GM23248 (cell line): ENCODE measurements around the gene CGREF1. TPM values are rescaled to one million over a fixed set of nuclear protein-coding genes. Genes with fewer than 3 reads are reported as not detected.

Experiments used
- DNase-seq: peaks from one replicate; pipeline ENCODE4 v3.0.0-alpha.2; 2015
- H2AFZ ChIP-seq: fragments of 200-600 bp; sonication (generic); 2 replicates; pipeline ENCODE4 v1.6.1; 2016; ENCODE audit warnings: antibody characterized with exemption
- H3F3A ChIP-seq: fragments of 200-600 bp; sonication (generic); 2 replicates; pipeline ENCODE4 v1.6.1; 2016; ENCODE audit warnings: mild to moderate bottlenecking, antibody characterized with exemption, mixed run types; ENCODE audit not compliant: insufficient read depth
- H3K27ac ChIP-seq: fragments of 200-600 bp; sonication (generic); 2 replicates; pipeline ENCODE4 v1.5.1; 2016; ENCODE audit warnings: mild to moderate bottlenecking
- H3K27me3 ChIP-seq: fragments of 200-600 bp; sonication (generic); replicated peaks from 2 replicates; pipeline ENCODE4 v1.6.1; 2016; ENCODE audit warnings: mild to moderate bottlenecking; ENCODE audit not compliant: insufficient read depth
- H3K36me3 ChIP-seq: fragments of 200-600 bp; sonication (generic); 2 replicates; pipeline ENCODE4 v1.6.1; 2016; ENCODE audit warnings: low read depth, mild to moderate bottlenecking
- H3K4me1 ChIP-seq: fragments of 200-600 bp; sonication (generic); 2 replicates; pipeline ENCODE4 v1.6.1; 2016; ENCODE audit warnings: mild to moderate bottlenecking; ENCODE audit not compliant: insufficient read depth
- H3K4me2 ChIP-seq: fragments of 200-600 bp; sonication (generic); one replicate; pipeline ENCODE4 v1.6.1; 2016; ENCODE audit warnings: mild to moderate bottlenecking; ENCODE audit not compliant: unreplicated experiment
- H3K4me3 ChIP-seq: fragments of 200-600 bp; sonication (generic); 2 replicates; pipeline ENCODE4 v1.5.1; 2016; ENCODE audit warnings: mild to moderate bottlenecking
- H3K79me2 ChIP-seq: fragments of 200-600 bp; sonication (generic); 2 replicates; pipeline ENCODE4 v1.6.1; 2016; ENCODE audit warnings: mild to moderate bottlenecking; ENCODE audit not compliant: insufficient read depth
- H3K9ac ChIP-seq: fragments of 200-600 bp; sonication (generic); 2 replicates; pipeline ENCODE4 v1.6.1; 2016; ENCODE audit warnings: mild to moderate bottlenecking
- H3K9me2 ChIP-seq: fragments of 200-600 bp; sonication (generic); 2 replicates; pipeline ENCODE4 v1.6.1; 2016; ENCODE audit warnings: mixed run types, mild to moderate bottlenecking, moderate library complexity; ENCODE audit not compliant: insufficient read depth
- H3K9me3 ChIP-seq: fragments of 200-600 bp; sonication (generic); one replicate; pipeline ENCODE4 v1.6.1; 2017; ENCODE audit warnings: low read depth
- H4K20me1 ChIP-seq: fragments of 200-600 bp; sonication (generic); 2 replicates; pipeline ENCODE4 v1.6.0; 2016; ENCODE audit not compliant: insufficient read depth
- EZH2 ChIP-seq: fragments of 200-600 bp; sonication (generic); IDR thresholded peaks from 2 replicates; pipeline ENCODE4 v1.6.1; 2018; ENCODE audit warnings: antibody characterized with exemption, mild to moderate bottlenecking; ENCODE audit not compliant: insufficient read depth, poor library complexity, severe bottlenecking
- EZH2phosphoT487 ChIP-seq: fragments of 200-600 bp; sonication (generic); IDR thresholded peaks from 2 replicates; pipeline ENCODE4 v1.6.1; 2018; ENCODE audit warnings: antibody characterized with exemption, moderate library complexity, mild to moderate bottlenecking, low read depth; ENCODE audit not compliant: insufficient read depth
- WGBS, 2 experiments: methylation state at CpG; one replicate each; pipeline ENCODE4 v1.1.6; 2015 to 2017; ENCODE audit warnings: low lambda C conversion rate in 2 of 2, low coverage in 1 of 2; ENCODE audit errors: missing lambda C conversion rate in 2 of 2; 5-methylcytosine and 5-hydroxymethylcytosine counted together
- in situ Hi-C: fragments of 300-500 bp; cut with MboI; formaldehyde crosslinking; loops from 2 replicates; pipeline ENCODE4 v1.15.0; 2020
- polyA plus RNA-seq: library from polyadenylated mRNA; unstranded; fragments of >200 nt; fragmentation: Nextera tagmentation; extraction: Ambion mirVana; gene quantifications from 2 replicates; pipeline ENCODE4 v1.2.1, GENCODE V29; 2016
- total RNA-seq: library from RNA; depleted of rRNA; stranded (reverse); fragments of >200 nt; shearing (Covaris generic); gene quantifications from 2 replicates; pipeline ENCODE4 v1.2.3, GENCODE V29; 2014

Gene CGREF1
- total and polyA plus RNA-seq, 2 experiments from 2014 or later, result 17.2 to 19.2 TPM

DNA sequence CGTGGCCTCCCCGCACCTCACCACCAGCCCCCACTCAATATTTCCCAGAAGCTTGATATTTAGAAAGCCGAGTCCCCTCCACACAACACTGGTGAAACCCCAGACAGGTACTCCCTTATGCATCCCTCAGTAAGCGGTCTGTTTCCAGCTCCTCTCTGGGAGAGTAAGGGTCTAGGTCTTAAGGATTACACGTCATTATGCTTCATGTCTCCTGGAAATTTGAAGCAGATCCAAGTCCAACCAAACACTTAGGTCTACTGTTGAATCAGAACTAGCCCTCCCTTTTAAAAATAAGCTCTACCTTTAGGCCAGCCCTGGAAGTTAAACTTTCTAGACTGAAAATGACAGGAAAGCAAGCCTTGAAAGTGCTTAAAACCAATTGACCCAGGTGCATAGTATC lies 46.0 kb downstream of the CGREF1 start:
- no peak overlapping the region for H3K4me3 ChIP-seq
- H3F3A ChIP-seq, result peaks cover 5% of the 10 kb centered on the region; the same call in 1 of the 2 replicates
- H3K4me2 ChIP-seq, result no peak overlapping the region
- DNase-seq, result no peak
- peaks cover 35% of the 10 kb centered on the region for H3K79me2 ChIP-seq
- H3K4me1 ChIP-seq, result peaks cover 21% of the 10 kb centered on the region
- H3K9me2 ChIP-seq, result no peaks in the 10 kb centered on the region
- TF ChIP-seq EZH2phosphoT487 (no peak), EZH2 (no peak)
- no peaks in the 10 kb centered on the region for H4K20me1 ChIP-seq
- no peak overlapping the region for H3K9ac ChIP-seq
- H3K9me3 ChIP-seq, result no peaks in the 10 kb centered on the region
- in situ Hi-C loops, result no loop called here
- 98 to 99% methylated on average over 5 of the region's 5 CpGs for WGBS, 2 experiments
- H3K27me3 ChIP-seq, result no peaks in the 10 kb centered on the region
- H2AFZ ChIP-seq, result no peak overlapping the region
- H3K36me3 ChIP-seq, result peaks cover 13% of the 10 kb centered on the region
- no peak overlapping the region for H3K27ac ChIP-seq

- no peaks in the 10 kb centered on the region for H4K20me1 ChIP-seq
- peaks cover 42% of the 10 kb centered on the region for H3K79me2 ChIP-seq
- no peaks in the 10 kb centered on the region for H3K9me2 ChIP-seq
- peaks cover 21% of the 10 kb centered on the region for H3K4me1 ChIP-seq
- H2AFZ ChIP-seq, result peak overlapping the region; percentile 79
- H3F3A ChIP-seq, result peaks cover 12% of the 10 kb centered on the region; the same call in 1 of the 2 replicates
- WGBS, 2 experiments, result 14 to 22% methylated on average over 23 to 26 of the region's 34 CpGs
- H3K9me3 ChIP-seq, result no peaks in the 10 kb centered on the region
- H3K4me2 ChIP-seq, result peak overlapping the region; percentile 79
- no peak overlapping the region for H3K27ac ChIP-seq
- DNase-seq, result peak; percentile 36
- H3K4me3 ChIP-seq, result peak overlapping the region; percentile 91
- peaks cover 13% of the 10 kb centered on the region for H3K36me3 ChIP-seq
- TF ChIP-seq EZH2 (no peak), EZH2phosphoT487 (no peak)
- in situ Hi-C loops, result no loop called here
- H3K27me3 ChIP-seq, result no peaks in the 10 kb centered on the region
- H3K9ac ChIP-seq, result peak overlapping the region; percentile 96
Measured at GRCh38 chr2:27071990-27072830, 46.7 kb downstream of the CGREF1 start.

DNA sequence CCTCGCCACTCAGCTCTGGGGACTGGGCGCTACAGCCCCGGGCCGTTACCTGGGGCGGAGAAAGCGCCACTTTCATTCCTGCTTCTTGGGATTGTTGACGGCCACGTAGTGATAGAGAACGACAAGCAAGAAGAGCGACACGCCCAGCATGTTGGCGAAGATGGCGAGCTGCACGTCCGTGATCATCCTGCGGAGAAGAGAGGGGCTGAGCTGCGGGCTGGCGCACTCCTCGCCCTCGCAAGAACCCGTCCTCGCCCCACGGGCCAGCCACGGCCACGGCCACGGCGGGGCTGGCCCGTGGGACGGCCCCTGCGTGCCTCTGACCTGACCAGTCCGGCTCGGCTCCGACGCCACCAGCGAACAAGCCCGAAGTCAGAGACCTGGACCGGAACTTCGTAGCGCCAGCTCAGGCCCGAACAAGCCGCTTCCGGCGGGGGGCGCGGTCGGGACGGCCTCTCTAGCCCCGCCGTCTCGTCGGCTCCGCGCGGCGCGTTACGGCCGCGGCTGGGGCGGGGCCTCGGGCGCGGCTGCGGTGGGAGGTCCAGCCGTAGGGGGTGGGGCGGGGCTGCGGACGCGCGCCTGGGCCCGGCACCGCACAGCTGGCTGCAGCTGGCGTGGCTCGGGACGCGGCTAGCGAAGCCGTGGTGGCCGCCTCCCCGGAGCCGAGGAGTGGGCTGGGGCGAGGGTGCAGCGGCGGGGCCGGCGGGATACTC lies 47.5 kb downstream of the CGREF1 start, which contains the start of gene OST4:
OST4 (minus strand) TSS at position 378 of the 713 bp plus-strand sequence.
- Histone ChIP-seq H4K20me1 (no peaks in the 10 kb centered on the region), H3K4me1 (peaks cover 21% of the 10 kb centered on the region), H3K9me3 (no peaks in the 10 kb centered on the region), H3K4me2 (peak within 1 kb of the TSS; percentile 83), H3K27ac (peak within 1 kb of the TSS; percentile 69), H3K36me3 (peaks cover 13% of the 10 kb centered on the region), H3K79me2 (peaks cover 50% of the 10 kb centered on the region), H3F3A (peaks cover 12% of the 10 kb centered on the region; the same call in 1 of the 2 replicates), H3K9ac (peak within 1 kb of the TSS; percentile 96), H3K9me2 (no peaks in the 10 kb centered on the region), H3K27me3 (no peaks in the 10 kb centered on the region), H3K4me3 (peak within 1 kb of the TSS; percentile 91), H2AFZ (peak within 1 kb of the TSS; percentile 79)
- DNase-seq, result peak; percentile 98
- 1% methylated on average over 48 to 77 of the region's 86 CpGs for WGBS, 2 experiments
- in situ Hi-C loops, result no loop called here
- no peak for TF ChIP-seq EZH2phosphoT487
- no peak for TF ChIP-seq EZH2

- H3K9me3 ChIP-seq, result no peaks in the 10 kb centered on the region
- TF ChIP-seq EZH2phosphoT487, result no peak
- no peak for TF ChIP-seq EZH2
- H3F3A ChIP-seq, result peaks cover 18% of the 10 kb centered on the region
- 0 to 2% methylated on average over 11 of the region's 11 CpGs for WGBS, 2 experiments
- peak overlapping the region; percentile 69 for H3K27ac ChIP-seq
- no peaks in the 10 kb centered on the region for H3K27me3 ChIP-seq
- no peak for DNase-seq
- peak overlapping the region; percentile 83 for H3K4me2 ChIP-seq
- H3K36me3 ChIP-seq, result peaks cover 14% of the 10 kb centered on the region
- peaks cover 21% of the 10 kb centered on the region for H3K4me1 ChIP-seq
- peak overlapping the region; percentile 96 for H3K9ac ChIP-seq
- no peaks in the 10 kb centered on the region for H3K9me2 ChIP-seq
- H4K20me1 ChIP-seq, result no peaks in the 10 kb centered on the region
- in situ Hi-C loops, result no loop called here
- peak overlapping the region; percentile 91 for H3K4me3 ChIP-seq
- H2AFZ ChIP-seq, result peak overlapping the region; percentile 73
- peaks cover 56% of the 10 kb centered on the region for H3K79me2 ChIP-seq
Measured at GRCh38 chr2:27070653-27071276, 48.2 kb downstream of the CGREF1 start.
